WTC11 (cell line): ENCODE measurements around the gene DPYSL3. TPM values are rescaled to one million over a fixed set of nuclear protein-coding genes. Genes with fewer than 3 reads are reported as not detected.

ENCODE experiments used
- ATAC-seq: fragments of 200-7000 bp; cut with Tn5 transposase; 2 replicates; pipeline ENCODE4 v1.10.0; 2021; ENCODE audit warnings: mild to moderate bottlenecking, moderate library complexity
- CTCF ChIA-PET: fragments of 300-600 bp; sonication (Branson Sonifier 250); formaldehyde crosslinking; loops from one replicate; lab custom pipeline; 2021; ENCODE audit warnings: antibody characterized with exemption; lab: Charles Lee
- POLR2A ChIA-PET: fragments of 350-600 bp; sonication (Branson Sonifier 250); formaldehyde crosslinking; loops from one replicate; lab custom pipeline; 2021; ENCODE audit warnings: antibody characterized with exemption; lab: Charles Lee
- DNase-seq: peaks from one replicate; pipeline ENCODE4 v3.0.0; 2021; ENCODE audit warnings: low spot score
- H3K27ac Mint-ChIP-seq: 2 replicates; pipeline ENCODE4 v1.8.0; 2021; ENCODE audit warnings: mixed read lengths
- H3K27me3 Mint-ChIP-seq: 2 replicates; pipeline ENCODE4 v1.8.0; 2021; ENCODE audit warnings: low read depth, mild to moderate bottlenecking, moderate library complexity, mixed read lengths
- H3K36me3 Mint-ChIP-seq: 2 replicates; pipeline ENCODE4 v1.8.0; 2021; ENCODE audit warnings: mixed read lengths
- H3K4me1 Mint-ChIP-seq: 2 replicates; pipeline ENCODE4 v1.8.0; 2022; ENCODE audit warnings: mixed read lengths
- H3K4me3 Mint-ChIP-seq: 2 replicates; pipeline ENCODE4 v1.8.0; 2021; ENCODE audit warnings: mild to moderate bottlenecking, moderate library complexity, mixed read lengths
- H3K9me3 Mint-ChIP-seq: 2 replicates; pipeline ENCODE4 v1.8.0; 2021; ENCODE audit warnings: mixed read lengths
- ETV6 ChIP-seq: sonication (generic); formaldehyde crosslinking; IDR thresholded peaks from 2 replicates; pipeline ENCODE4 v1.8.1; 2022; ENCODE audit warnings: mild to moderate bottlenecking, missing genetic modification reagents
- FOXP4 ChIP-seq: sonication (generic); formaldehyde crosslinking; IDR thresholded peaks from 2 replicates; pipeline ENCODE4 v1.8.0; 2022; ENCODE audit warnings: mild to moderate bottlenecking, missing genetic modification reagents
- GTF2I ChIP-seq: fragments of 250-450 bp; sonication (Bioruptor Pico); conservative IDR thresholded peaks from 2 replicates; pipeline ENCODE4 v1.4.0; 2021; ENCODE audit warnings: mild to moderate bottlenecking
- MLX ChIP-seq: sonication (generic); formaldehyde crosslinking; IDR thresholded peaks from 2 replicates; pipeline ENCODE4 v1.8.1; 2023; ENCODE audit warnings: mild to moderate bottlenecking, missing genetic modification reagents, moderate library complexity
- NFYB ChIP-seq: sonication (generic); formaldehyde crosslinking; conservative IDR thresholded peaks from 2 replicates; pipeline ENCODE4 v1.8.0; 2022; ENCODE audit warnings: low read depth, missing genetic modification reagents
- NR3C1 ChIP-seq: sonication (generic); formaldehyde crosslinking; conservative IDR thresholded peaks from 2 replicates; pipeline ENCODE4 v1.8.1; 2023; ENCODE audit warnings: low read depth, mild to moderate bottlenecking, missing genetic modification reagents
- OVOL2 ChIP-seq: fragments of 250-450 bp; sonication (Bioruptor Pico); IDR thresholded peaks from 2 replicates; pipeline ENCODE4 v1.9.0; 2021; ENCODE audit warnings: mild to moderate bottlenecking, borderline replicate concordance
- PRDM15 ChIP-seq: sonication (generic); formaldehyde crosslinking; IDR thresholded peaks from 2 replicates; pipeline ENCODE4 v1.8.0; 2022; ENCODE audit warnings: missing genetic modification reagents
- PREB ChIP-seq: sonication (generic); formaldehyde crosslinking; IDR thresholded peaks from 2 replicates; pipeline ENCODE4 v1.8.1; 2022; ENCODE audit warnings: mild to moderate bottlenecking, missing genetic modification reagents, moderate library complexity, borderline replicate concordance
- SP1 ChIP-seq: sonication (generic); formaldehyde crosslinking; conservative IDR thresholded peaks from 2 replicates; pipeline ENCODE4 v1.8.1; 2022; ENCODE audit warnings: missing genetic modification reagents
- ZNF121 ChIP-seq: sonication (generic); formaldehyde crosslinking; IDR thresholded peaks from 2 replicates; pipeline ENCODE4 v1.8.0; 2023; ENCODE audit warnings: missing genetic modification reagents
- ZNF219 ChIP-seq: sonication (generic); formaldehyde crosslinking; IDR thresholded peaks from 2 replicates; pipeline ENCODE4 v1.8.0; 2023; ENCODE audit warnings: missing genetic modification reagents, mild to moderate bottlenecking, borderline replicate concordance
- ZNF317 ChIP-seq: sonication (generic); formaldehyde crosslinking; IDR thresholded peaks from 2 replicates; pipeline ENCODE4 v1.8.1; 2023; ENCODE audit warnings: low read depth, mild to moderate bottlenecking, moderate library complexity, missing genetic modification reagents, borderline replicate concordance
- total RNA-seq: library from RNA; stranded (reverse); gene quantifications from 3 replicates; pipeline ENCODE4 v1.2.3, GENCODE V29; 2021
- TF ChIP-seq, protein P1 (sequence below): sonication (generic); formaldehyde crosslinking; IDR thresholded peaks from 2 replicates; pipeline ENCODE4 v1.8.1; 2023; ENCODE audit warnings: mild to moderate bottlenecking, missing genetic modification reagents, borderline replicate concordance
- TF ChIP-seq, protein P2 (sequence below): sonication (generic); formaldehyde crosslinking; IDR thresholded peaks from 2 replicates; pipeline ENCODE4 v1.8.0; 2023; ENCODE audit warnings: mild to moderate bottlenecking, missing genetic modification reagents
- TF ChIP-seq, protein P3 (sequence below): sonication (generic); formaldehyde crosslinking; IDR thresholded peaks from 2 replicates; pipeline ENCODE4 v1.8.1; 2022; ENCODE audit warnings: low read depth, missing genetic modification reagents, borderline replicate concordance

Gene DPYSL3
- total RNA-seq, 1 experiment from 2014 or later, result 358 TPM

DNA sequence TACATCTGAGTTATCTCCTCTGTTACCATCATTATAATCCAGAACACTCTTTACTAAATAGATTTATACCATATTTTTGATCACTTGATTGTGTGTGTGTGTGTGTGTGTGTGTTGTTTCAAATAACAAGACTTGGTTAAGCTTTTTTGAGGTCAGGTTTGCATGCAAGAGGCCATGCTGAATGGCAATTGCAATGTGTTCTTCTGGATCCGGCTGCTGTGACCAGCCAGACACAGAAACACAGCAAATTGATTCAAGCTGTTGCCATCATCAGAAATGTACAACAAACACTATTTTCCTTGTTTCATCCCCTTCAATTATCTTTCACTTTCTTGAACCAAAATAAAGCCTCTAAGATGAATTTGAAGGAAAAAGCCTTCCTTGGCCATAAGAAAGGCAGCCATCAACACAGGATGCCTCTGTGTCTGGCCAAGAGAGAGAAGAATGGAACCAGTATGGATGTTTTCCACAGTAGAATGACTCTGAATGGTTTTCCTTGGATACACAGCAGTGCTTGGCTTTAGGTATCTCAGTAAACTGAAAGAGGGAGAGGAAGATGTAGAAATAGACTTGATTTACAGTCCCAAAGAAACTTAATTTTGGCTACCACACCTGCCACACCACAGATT, 53.9 kb downstream of the DPYSL3 start (continued):
- TF ChIP-seq SP1 (CRISPR knock-in tag) (no peak), PRDM15 (CRISPR knock-in tag) (no peak), OVOL2 (no peak), ETV6 (CRISPR knock-in tag) (no peak), GTF2I (CRISPR knock-in tag) (no peak), ZNF219 (CRISPR knock-in tag) (no peak), NR3C1 (no peak), ZNF121 (CRISPR knock-in tag) (no peak), NFYB (CRISPR knock-in tag) (no peak)
- TF ChIP-seq, protein P1, sequence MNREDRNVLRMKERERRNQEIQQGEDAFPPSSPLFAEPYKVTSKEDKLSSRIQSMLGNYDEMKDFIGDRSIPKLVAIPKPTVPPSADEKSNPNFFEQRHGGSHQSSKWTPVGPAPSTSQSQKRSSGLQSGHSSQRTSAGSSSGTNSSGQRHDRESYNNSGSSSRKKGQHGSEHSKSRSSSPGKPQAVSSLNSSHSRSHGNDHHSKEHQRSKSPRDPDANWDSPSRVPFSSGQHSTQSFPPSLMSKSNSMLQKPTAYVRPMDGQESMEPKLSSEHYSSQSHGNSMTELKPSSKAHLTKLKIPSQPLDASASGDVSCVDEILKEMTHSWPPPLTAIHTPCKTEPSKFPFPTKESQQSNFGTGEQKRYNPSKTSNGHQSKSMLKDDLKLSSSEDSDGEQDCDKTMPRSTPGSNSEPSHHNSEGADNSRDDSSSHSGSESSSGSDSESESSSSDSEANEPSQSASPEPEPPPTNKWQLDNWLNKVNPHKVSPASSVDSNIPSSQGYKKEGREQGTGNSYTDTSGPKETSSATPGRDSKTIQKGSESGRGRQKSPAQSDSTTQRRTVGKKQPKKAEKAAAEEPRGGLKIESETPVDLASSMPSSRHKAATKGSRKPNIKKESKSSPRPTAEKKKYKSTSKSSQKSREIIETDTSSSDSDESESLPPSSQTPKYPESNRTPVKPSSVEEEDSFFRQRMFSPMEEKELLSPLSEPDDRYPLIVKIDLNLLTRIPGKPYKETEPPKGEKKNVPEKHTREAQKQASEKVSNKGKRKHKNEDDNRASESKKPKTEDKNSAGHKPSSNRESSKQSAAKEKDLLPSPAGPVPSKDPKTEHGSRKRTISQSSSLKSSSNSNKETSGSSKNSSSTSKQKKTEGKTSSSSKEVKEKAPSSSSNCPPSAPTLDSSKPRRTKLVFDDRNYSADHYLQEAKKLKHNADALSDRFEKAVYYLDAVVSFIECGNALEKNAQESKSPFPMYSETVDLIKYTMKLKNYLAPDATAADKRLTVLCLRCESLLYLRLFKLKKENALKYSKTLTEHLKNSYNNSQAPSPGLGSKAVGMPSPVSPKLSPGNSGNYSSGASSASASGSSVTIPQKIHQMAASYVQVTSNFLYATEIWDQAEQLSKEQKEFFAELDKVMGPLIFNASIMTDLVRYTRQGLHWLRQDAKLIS (CRISPR knock-in tag), result no peak
- TF ChIP-seq, protein P2, sequence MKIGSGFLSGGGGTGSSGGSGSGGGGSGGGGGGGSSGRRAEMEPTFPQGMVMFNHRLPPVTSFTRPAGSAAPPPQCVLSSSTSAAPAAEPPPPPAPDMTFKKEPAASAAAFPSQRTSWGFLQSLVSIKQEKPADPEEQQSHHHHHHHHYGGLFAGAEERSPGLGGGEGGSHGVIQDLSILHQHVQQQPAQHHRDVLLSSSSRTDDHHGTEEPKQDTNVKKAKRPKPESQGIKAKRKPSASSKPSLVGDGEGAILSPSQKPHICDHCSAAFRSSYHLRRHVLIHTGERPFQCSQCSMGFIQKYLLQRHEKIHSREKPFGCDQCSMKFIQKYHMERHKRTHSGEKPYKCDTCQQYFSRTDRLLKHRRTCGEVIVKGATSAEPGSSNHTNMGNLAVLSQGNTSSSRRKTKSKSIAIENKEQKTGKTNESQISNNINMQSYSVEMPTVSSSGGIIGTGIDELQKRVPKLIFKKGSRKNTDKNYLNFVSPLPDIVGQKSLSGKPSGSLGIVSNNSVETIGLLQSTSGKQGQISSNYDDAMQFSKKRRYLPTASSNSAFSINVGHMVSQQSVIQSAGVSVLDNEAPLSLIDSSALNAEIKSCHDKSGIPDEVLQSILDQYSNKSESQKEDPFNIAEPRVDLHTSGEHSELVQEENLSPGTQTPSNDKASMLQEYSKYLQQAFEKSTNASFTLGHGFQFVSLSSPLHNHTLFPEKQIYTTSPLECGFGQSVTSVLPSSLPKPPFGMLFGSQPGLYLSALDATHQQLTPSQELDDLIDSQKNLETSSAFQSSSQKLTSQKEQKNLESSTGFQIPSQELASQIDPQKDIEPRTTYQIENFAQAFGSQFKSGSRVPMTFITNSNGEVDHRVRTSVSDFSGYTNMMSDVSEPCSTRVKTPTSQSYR (CRISPR knock-in tag), result no peak

GRCh38 chr5:147454996-147455677, 54.7 kb downstream of the DPYSL3 start:
- peak overlapping the region; percentile 93 for H3K27ac Mint-ChIP-seq
- peaks cover 6% of the 10 kb centered on the region; the same call in 1 of the 2 replicates for H3K36me3 Mint-ChIP-seq
- CTCF ChIA-PET, result interaction anchor here (0.6 to 7.7 kb wide), 13 partner anchors 9 to 125 kb away, joined by 3 to 84 read pairs (median 5); no protein-coding TSS in a partner anchor
- H3K4me3 Mint-ChIP-seq, result peak overlapping the region; percentile 96
- H3K4me1 Mint-ChIP-seq, result peaks cover 70% of the 10 kb centered on the region
- DNase-seq, result no peak
- POLR2A ChIA-PET, result interaction anchor here (0.7 to 1.7 kb wide), 3 partner anchors 18 to 121 kb away, joined by 3 to 13 read pairs (median 4); partner anchors contain the start of gene DPYSL3
- 0 out of 2 replicates have a peak, but pooled peaks have one; percentile 32 for TF ChIP-seq ETV6 (CRISPR knock-in tag)
- TF ChIP-seq, protein P3, sequence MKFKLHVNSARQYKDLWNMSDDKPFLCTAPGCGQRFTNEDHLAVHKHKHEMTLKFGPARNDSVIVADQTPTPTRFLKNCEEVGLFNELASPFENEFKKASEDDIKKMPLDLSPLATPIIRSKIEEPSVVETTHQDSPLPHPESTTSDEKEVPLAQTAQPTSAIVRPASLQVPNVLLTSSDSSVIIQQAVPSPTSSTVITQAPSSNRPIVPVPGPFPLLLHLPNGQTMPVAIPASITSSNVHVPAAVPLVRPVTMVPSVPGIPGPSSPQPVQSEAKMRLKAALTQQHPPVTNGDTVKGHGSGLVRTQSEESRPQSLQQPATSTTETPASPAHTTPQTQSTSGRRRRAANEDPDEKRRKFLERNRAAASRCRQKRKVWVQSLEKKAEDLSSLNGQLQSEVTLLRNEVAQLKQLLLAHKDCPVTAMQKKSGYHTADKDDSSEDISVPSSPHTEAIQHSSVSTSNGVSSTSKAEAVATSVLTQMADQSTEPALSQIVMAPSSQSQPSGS (CRISPR knock-in tag), result no peak
- TF ChIP-seq MLX, result no peak
- no peak for TF ChIP-seq FOXP4 (CRISPR knock-in tag)
- TF ChIP-seq PREB (CRISPR knock-in tag), result no peak
- no peak for TF ChIP-seq ZNF317 (CRISPR knock-in tag)
- no peak for TF ChIP-seq ZNF219 (CRISPR knock-in tag)
- no peak for ATAC-seq
- H3K27me3 Mint-ChIP-seq, result no peaks in the 10 kb centered on the region; the same call in 1 of the 2 replicates
- H3K9me3 Mint-ChIP-seq, result peaks cover 8% of the 10 kb centered on the region
